Measurements from ENCODE around the gene CLDN9. TPM values are rescaled to one million over a fixed set of nuclear protein-coding genes. Genes with fewer than 3 reads are reported as not detected.

The CLDN9 gene
- total RNA-seq, 2 experiments from 2014 or later, result not detected

GRCh38 chr16:3009568-3010390, 2.9 kb upstream of the CLDN9 start:
- H3K27ac ChIP-seq (ENCODE audit: low read depth in 1 of 2, low read length in 2 of 2), result no peak overlapping the region
- H3K9me3 ChIP-seq (ENCODE audit: control insufficient read depth in 1 of 2, insufficient read depth in 1 of 2, low read length in 2 of 2), result peaks cover 0 to 10% of the 10 kb centered on the region in 2 experiments
- ATAC-seq (ENCODE audit: poor library complexity) (no peak), DNase-seq (no peak)
- Mint-ChIP-seq H3K36me3 (ENCODE audit: low read depth) (no peaks in the 10 kb centered on the region), H3K27me3 (peaks cover 31% of the 10 kb centered on the region), H3K4me3 (no peak overlapping the region), H3K27ac (no peak overlapping the region), H3K9me3 (no peaks in the 10 kb centered on the region), H3K4me1 (ENCODE audit: low read depth) (peaks cover 27% of the 10 kb centered on the region)
- no peak overlapping the region for H3K4me3 ChIP-seq (ENCODE audit: low read length)
- intact Hi-C loops (cut with DNase I, micrococcal nuclease), result no loop called here
- peaks cover 6 to 9% of the 10 kb centered on the region in 2 experiments for H3K27me3 ChIP-seq (ENCODE audit: control insufficient read depth in 1 of 2, insufficient read depth in 2 of 2, low read length in 2 of 2)
- peaks cover 49% of the 10 kb centered on the region for H3K4me1 ChIP-seq (ENCODE audit: insufficient read depth, low read length)
- ChIA-PET CTCF (interaction anchor here (11.4 kb wide), 1 partner anchor 20 kb away, joined by 181 read pairs; no protein-coding TSS in a partner anchor), POLR2A (interaction anchor here (0.5 kb wide), 1 partner anchor 54 kb away, joined by 5 read pairs; no protein-coding TSS in a partner anchor)
- H3K36me3 ChIP-seq (ENCODE audit: insufficient read depth, low read length), result no peaks in the 10 kb centered on the region
- no peak for TF ChIP-seq CTCF (IDR thresholded peaks at IDR 0.05)

DNA sequence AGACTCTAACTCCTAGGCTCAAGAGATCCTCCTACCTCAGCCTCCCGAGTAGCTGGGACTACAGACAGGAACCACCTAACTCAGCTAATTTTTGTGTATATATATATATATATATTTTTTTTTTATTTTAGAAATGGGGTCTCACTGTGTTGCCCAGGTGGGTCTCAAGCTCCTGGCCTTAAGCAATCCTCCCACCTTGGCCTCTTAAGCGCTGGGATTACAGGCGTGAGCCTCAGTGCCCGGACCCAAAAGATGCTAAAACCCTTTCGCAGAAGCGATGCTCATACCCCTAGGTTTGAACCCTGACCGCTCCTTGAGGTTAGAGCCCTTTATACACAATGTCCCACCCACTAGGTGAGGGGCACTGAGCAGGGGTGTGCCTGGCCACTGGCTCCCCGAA, 2.2 kb upstream of the CLDN9 start:
- H3K27me3 Mint-ChIP-seq, result peaks cover 28% of the 10 kb centered on the region
- intact Hi-C loops (cut with DNase I, micrococcal nuclease), result no loop called here
- Histone ChIP-seq H3K36me3 (ENCODE audit: insufficient read depth, low read length) (no peaks in the 10 kb centered on the region), H3K27me3 (ENCODE audit: control insufficient read depth in 1 of 2, insufficient read depth in 2 of 2, low read length in 2 of 2) (peaks cover 6 to 9% of the 10 kb centered on the region in 2 experiments), H3K4me3 (ENCODE audit: low read length) (no peak overlapping the region), H3K4me1 (ENCODE audit: insufficient read depth, low read length) (peaks cover 46% of the 10 kb centered on the region), H3K9me3 (ENCODE audit: control insufficient read depth in 1 of 2, insufficient read depth in 1 of 2, low read length in 2 of 2) (peaks cover 0 to 10% of the 10 kb centered on the region in 2 experiments), H3K27ac (ENCODE audit: low read depth in 1 of 2, low read length in 2 of 2) (no peak overlapping the region)
- no peak for ATAC-seq (ENCODE audit: poor library complexity)
- H3K9me3 Mint-ChIP-seq, result no peaks in the 10 kb centered on the region
- CTCF ChIA-PET, result interaction anchor here (11.4 kb wide), 1 partner anchor 19 kb away, joined by 181 read pairs; no protein-coding TSS in a partner anchor
- POLR2A ChIA-PET, result no interaction called here
- DNase-seq, result no peak
- H3K36me3 Mint-ChIP-seq (ENCODE audit: low read depth), result no peaks in the 10 kb centered on the region
- no peak overlapping the region for H3K27ac Mint-ChIP-seq
- no peak for TF ChIP-seq CTCF (IDR thresholded peaks at IDR 0.05)
- H3K4me3 Mint-ChIP-seq, result no peak overlapping the region
- peaks cover 23% of the 10 kb centered on the region for H3K4me1 Mint-ChIP-seq (ENCODE audit: low read depth)

DNA sequence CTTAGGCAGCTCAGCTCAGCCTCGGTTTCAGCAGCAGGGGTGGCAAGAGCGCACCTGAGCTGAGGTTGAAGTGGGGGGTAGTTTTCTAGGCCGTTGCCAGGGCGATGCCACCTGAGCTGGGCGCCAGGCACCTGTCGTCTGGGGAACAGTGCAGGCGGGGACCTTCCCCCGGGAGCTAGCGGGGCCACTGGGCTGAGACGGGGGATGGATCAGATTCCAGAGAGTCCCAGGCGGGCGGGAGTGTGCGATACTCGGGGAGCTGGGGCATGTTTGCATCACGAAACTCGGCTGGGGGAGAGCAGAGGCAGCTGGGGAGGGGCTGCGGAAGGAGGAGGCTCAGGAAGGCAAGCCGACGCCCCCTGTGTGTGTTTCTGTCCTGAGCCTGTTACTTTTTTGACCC, 477 bp upstream of the CLDN9 start:
- DNase-seq, result no peak
- Histone ChIP-seq H3K9me3 (ENCODE audit: control insufficient read depth in 1 of 2, insufficient read depth in 1 of 2, low read length in 2 of 2) (peaks cover 0 to 10% of the 10 kb centered on the region in 2 experiments), H3K4me3 (ENCODE audit: low read length) (no peak overlapping the region), H3K4me1 (ENCODE audit: insufficient read depth, low read length) (peaks cover 37% of the 10 kb centered on the region), H3K27ac (ENCODE audit: low read depth in 1 of 2, low read length in 2 of 2) (no peak overlapping the region), H3K36me3 (ENCODE audit: insufficient read depth, low read length) (no peaks in the 10 kb centered on the region), H3K27me3 (ENCODE audit: control insufficient read depth in 1 of 2, insufficient read depth in 2 of 2, low read length in 2 of 2) (peaks cover 8 to 9% of the 10 kb centered on the region in 2 experiments)
- peaks cover 26% of the 10 kb centered on the region for H3K27me3 Mint-ChIP-seq
- H3K4me3 Mint-ChIP-seq, result no peak overlapping the region
- no peaks in the 10 kb centered on the region for H3K36me3 Mint-ChIP-seq (ENCODE audit: low read depth)
- TF ChIP-seq CTCF (IDR thresholded peaks at IDR 0.05), result no peak
- ChIA-PET CTCF (no interaction called here), POLR2A (interaction anchor here (1.0 kb wide), 1 partner anchor 10 kb away, joined by 3 read pairs; no protein-coding TSS in a partner anchor)
- no peaks in the 10 kb centered on the region for H3K9me3 Mint-ChIP-seq
- H3K27ac Mint-ChIP-seq, result no peak overlapping the region
- peaks cover 17% of the 10 kb centered on the region for H3K4me1 Mint-ChIP-seq (ENCODE audit: low read depth)
- ATAC-seq (ENCODE audit: poor library complexity), result no peak
- intact Hi-C loops (cut with DNase I, micrococcal nuclease), result no loop called here

All from CD4-positive, alpha-beta T cell (primary cell).